GM12874 (cell line): Measurements from ENCODE around the gene SEMA5A.

ENCODE experiments used
- TF ChIP-seq, protein P1 (sequence below): IDR thresholded peaks from 2 replicates; pipeline ENCODE4 v1.5.1; 2011; ENCODE audit warnings: low read depth, mild to moderate bottlenecking, control low read depth, low read length, moderate library complexity; ENCODE audit not compliant: insufficient read depth

Gene SEMA5A

DNA sequence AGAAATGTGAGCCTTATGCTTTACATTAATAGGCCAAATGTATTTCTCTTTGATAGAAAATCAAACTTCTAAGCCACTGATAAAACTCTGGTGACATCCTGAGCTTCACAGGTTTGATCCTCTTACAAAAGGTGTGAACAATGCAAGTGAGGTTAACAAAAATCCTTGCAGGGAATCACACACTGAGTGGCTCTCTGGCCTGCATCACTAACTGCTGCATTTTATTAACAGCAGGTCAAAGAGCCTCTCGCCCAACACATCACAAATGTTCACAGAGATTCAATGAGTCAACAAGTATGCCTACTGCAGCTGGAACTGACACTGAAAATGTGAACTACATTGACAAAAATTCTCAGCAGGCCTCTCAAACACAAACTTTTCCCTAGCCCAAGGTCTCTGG is 122.3 kb downstream of the SEMA5A start:
- TF ChIP-seq, protein P1, sequence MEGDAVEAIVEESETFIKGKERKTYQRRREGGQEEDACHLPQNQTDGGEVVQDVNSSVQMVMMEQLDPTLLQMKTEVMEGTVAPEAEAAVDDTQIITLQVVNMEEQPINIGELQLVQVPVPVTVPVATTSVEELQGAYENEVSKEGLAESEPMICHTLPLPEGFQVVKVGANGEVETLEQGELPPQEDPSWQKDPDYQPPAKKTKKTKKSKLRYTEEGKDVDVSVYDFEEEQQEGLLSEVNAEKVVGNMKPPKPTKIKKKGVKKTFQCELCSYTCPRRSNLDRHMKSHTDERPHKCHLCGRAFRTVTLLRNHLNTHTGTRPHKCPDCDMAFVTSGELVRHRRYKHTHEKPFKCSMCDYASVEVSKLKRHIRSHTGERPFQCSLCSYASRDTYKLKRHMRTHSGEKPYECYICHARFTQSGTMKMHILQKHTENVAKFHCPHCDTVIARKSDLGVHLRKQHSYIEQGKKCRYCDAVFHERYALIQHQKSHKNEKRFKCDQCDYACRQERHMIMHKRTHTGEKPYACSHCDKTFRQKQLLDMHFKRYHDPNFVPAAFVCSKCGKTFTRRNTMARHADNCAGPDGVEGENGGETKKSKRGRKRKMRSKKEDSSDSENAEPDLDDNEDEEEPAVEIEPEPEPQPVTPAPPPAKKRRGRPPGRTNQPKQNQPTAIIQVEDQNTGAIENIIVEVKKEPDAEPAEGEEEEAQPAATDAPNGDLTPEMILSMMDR, result no peak

DNA sequence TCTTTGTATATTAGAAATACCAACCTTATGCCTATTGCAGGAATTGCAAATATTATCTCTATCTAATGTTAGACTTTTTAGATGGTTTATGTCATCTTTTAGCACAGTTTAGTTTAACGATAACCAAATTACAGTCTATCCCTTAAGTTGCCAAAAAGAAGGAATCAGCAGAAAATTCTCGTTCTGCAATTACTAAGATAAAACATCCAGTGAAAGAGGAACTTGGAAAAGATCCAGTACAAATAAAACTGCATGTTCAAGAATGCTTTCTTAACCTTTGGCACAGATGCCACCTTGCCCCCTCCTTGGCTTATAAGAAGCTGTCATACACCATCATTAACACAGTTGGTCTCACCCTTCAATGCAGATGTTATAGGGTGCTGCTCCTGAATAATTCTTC is 124.0 kb downstream of the SEMA5A start:
- TF ChIP-seq, protein P1, result no peak

DNA sequence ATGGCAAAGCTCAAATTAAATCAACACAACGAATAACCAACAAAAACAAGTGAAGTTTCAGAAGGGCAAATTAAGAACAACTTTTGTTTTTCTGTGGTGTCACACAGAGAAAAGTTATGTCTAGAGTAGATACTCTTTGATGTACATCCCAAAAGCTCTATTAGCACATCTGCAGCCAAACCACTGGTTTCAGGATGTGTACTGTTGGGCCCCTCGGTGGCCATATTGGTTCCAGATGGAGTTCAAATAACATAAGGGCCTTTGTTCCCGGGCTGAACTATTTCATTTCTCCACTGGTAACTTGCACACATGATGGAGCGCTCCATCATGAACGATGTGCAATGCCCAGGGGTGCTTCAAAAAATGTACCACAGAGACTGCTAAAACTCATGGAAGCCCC is 126.1 kb downstream of the SEMA5A start:
- TF ChIP-seq, protein P1, result no peak

DNA sequence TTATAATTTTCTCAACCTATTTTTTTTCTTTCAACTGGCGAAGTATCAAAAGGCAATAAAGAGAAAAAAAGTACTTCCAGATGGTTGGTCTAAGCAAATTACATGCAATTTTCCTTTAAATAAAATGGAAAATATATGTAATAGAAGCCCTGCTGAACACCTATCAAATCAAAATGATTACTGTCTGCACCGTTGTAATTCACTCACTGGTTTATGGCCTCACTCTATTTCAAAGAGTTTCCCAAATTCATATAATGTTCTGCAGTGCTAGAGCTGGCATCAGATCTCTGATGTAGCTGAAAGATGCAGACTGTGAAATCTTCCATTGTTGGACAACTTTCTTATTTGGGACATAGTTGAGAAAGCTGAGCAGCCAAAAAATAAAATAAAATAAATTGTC is 130.3 kb downstream of the SEMA5A start:
- TF ChIP-seq, protein P1, result no peak

DNA sequence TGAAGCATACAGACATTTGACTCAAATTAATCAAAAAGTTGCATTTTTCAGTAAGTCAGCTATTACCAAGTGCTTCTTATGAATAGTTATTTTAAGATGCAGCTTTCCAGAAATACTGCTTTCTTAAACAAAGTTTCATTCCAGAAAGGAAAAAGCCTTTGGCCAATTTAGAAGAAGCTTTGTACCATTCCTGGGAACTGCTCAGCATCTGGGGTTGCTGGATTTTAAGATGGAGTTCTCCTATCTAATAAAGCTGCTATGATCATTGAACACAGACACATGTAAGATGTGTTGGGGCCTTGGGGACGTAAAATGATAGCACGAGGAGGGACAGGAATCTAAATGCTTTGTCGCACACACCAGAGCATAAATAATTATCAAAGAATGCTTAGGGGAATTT is 130.8 kb downstream of the SEMA5A start:
- TF ChIP-seq, protein P1, result no peak

DNA sequence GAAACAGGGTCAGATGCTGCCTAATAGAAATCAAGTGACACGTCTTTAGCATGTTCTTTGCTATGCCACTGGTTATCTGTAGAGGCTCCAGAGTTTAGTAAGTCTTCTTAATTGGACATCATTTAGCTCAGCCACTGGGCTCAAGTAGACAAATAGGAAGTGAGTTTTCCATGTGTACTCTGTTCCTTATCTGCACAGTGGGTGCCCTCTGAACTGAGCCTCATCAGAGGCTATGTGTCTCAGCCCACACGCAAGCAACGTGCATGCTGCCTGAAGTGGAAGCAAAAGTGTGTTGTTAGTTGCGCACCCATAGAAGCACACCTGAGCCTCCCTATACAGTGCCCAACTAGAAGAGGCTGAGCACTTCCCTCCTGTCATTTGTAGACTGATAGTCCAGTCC is 134.7 kb downstream of the SEMA5A start:
- TF ChIP-seq, protein P1, result no peak

DNA sequence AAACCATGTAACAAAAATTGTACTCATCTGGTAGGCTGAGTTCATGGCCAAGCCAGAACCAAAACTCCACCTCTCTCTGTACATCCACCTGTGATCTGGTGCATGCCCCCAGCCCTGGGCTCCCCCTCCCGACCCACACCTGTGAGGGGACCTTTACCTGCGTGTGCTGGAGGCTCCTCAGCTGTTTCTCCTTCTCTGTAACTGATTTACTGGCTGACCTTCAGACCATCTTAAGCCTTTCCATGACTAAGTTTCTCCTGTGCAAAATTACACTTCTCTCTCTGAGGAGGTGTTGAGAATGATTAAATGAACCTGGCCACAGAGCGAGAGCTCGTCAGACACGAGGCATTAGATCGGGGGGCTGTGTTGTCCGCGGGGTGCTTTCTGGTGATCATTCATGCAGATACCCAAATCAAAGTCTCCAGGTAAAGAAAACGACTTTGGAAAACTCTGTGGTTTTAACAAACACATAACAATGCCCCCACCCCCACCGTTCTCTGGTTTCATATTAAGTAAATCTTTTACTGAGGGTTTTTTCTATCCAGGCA is 136.4 kb downstream of the SEMA5A start:
- TF ChIP-seq, protein P1, result no peak

DNA sequence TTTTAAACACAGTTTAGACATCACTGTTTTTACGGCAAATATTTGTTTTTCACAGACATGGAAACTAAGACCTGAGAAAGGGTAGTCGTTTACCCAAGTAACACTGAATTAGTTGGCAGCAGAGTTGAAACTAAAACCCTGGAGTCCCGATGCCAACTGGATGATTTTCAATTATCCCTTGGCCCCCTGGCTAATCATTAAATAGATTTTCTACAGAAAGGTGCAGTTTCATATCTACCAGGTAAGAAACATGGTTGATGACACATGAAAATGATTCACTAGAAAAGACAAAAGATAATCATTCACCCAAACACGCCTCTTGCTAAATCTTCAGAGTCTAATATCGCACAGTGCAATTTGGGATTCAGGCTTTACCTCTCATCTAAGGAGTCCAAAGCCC is 136.9 kb downstream of the SEMA5A start:
- TF ChIP-seq, protein P1, result no peak
